Cortex of kidney (tissue), 1 donor: Measurements from ENCODE around the gene PTGER3.

Experiments used
- DNase-seq: peaks from one replicate; lab custom pipeline; 2025; lab: John Stamatoyannopoulos, UW

PTGER3 gene

GRCh38 chr1:71049951-71050598, 2.5 kb upstream of the PTGER3 start:
- DNase-seq = no peak

- DNase-seq = no peak
These were observed 553 bp downstream of the PTGER3 start for GRCh38 chr1:71046891-71047634.

- no peak for DNase-seq
These were observed 2.1 kb downstream of the PTGER3 start for GRCh38 chr1:71045463-71046028.

GRCh38 chr1:71044833-71045232, 2.8 kb downstream of the PTGER3 start:
- no peak for DNase-seq

- DNase-seq = no peak
These were observed 4.6 kb downstream of the PTGER3 start for GRCh38 chr1:71043065-71043464.

- no peak for DNase-seq
These were observed 5.8 kb downstream of the PTGER3 start for GRCh38 chr1:71041806-71042205.

GRCh38 chr1:71039661-71040262, 7.9 kb downstream of the PTGER3 start:
- DNase-seq = no peak

GRCh38 chr1:71038942-71039341, 8.7 kb downstream of the PTGER3 start:
- DNase-seq = no peak

- no peak for DNase-seq
These were observed 9.6 kb downstream of the PTGER3 start for GRCh38 chr1:71037829-71038620.

GRCh38 chr1:71037066-71037465, 10.6 kb downstream of the PTGER3 start:
- no peak for DNase-seq

GRCh38 chr1:71033136-71033535, 14.5 kb downstream of the PTGER3 start:
- DNase-seq = no peak

- no peak for DNase-seq
These were observed 16.2 kb downstream of the PTGER3 start for GRCh38 chr1:71031426-71031825.

GRCh38 chr1:71030026-71030425, 17.6 kb downstream of the PTGER3 start:
- no peak for DNase-seq

GRCh38 chr1:71028981-71029380, 18.6 kb downstream of the PTGER3 start:
- DNase-seq = no peak

- no peak for DNase-seq
These were observed 19.6 kb downstream of the PTGER3 start for GRCh38 chr1:71027991-71028390.

GRCh38 chr1:71026093-71026492, 21.5 kb downstream of the PTGER3 start:
- no peak for DNase-seq

GRCh38 chr1:71023515-71023914, 24.1 kb downstream of the PTGER3 start:
- DNase-seq = no peak

GRCh38 chr1:71019233-71019969, 28.2 kb downstream of the PTGER3 start:
- DNase-seq = no peak

- DNase-seq = no peak
These were observed 28.8 kb downstream of the PTGER3 start for GRCh38 chr1:71018791-71019190.

GRCh38 chr1:71015745-71016144, 31.9 kb downstream of the PTGER3 start:
- DNase-seq = no peak

- no peak for DNase-seq
These were observed 33.4 kb downstream of the PTGER3 start for GRCh38 chr1:71014178-71014579.
